Neural progenitor cell (in vitro differentiated cells): ENCODE measurements around the gene NAPG. TPM values are rescaled to one million over a fixed set of nuclear protein-coding genes. Genes with fewer than 3 reads are reported as not detected.

ENCODE experiments used
- DNase-seq: peaks from one replicate; pipeline ENCODE4 v3.0.0-alpha.2; 2016; ENCODE audit warnings: low spot score
- H2AFZ ChIP-seq: fragments of 200-600 bp; sonication (generic); replicated peaks from 2 replicates; pipeline ENCODE4 v1.6.1; 2016; ENCODE audit warnings: antibody characterized with exemption
- H3F3A ChIP-seq: fragments of 200-600 bp; sonication (generic); 2 replicates; pipeline ENCODE4 v1.6.1; 2016; ENCODE audit warnings: antibody characterized with exemption, low read depth
- H3K27ac ChIP-seq: fragments of 200-600 bp; sonication (generic); 2 replicates; pipeline ENCODE4 v1.5.1; 2016; ENCODE audit warnings: mild to moderate bottlenecking
- H3K27me3 ChIP-seq: fragments of 200-600 bp; sonication (generic); 2 replicates; pipeline ENCODE4 v1.6.1; 2016; ENCODE audit warnings: mild to moderate bottlenecking, moderate library complexity
- H3K36me3 ChIP-seq: fragments of 200-600 bp; sonication (generic); 2 replicates; pipeline ENCODE4 v1.5.1; 2016
- H3K4me1 ChIP-seq: fragments of 200-600 bp; sonication (generic); 2 replicates; pipeline ENCODE4 v1.6.1; 2016; ENCODE audit warnings: mixed run types
- H3K4me2 ChIP-seq: fragments of 200-600 bp; sonication (generic); 2 replicates; pipeline ENCODE4 v1.6.1; 2016
- H3K4me3 ChIP-seq: fragments of 200-600 bp; sonication (generic); 2 replicates; pipeline ENCODE4 v1.5.1; 2016
- H3K79me2 ChIP-seq: fragments of 200-600 bp; sonication (generic); 2 replicates; pipeline ENCODE4 v1.6.1; 2016; ENCODE audit warnings: low read depth
- H3K9ac ChIP-seq: fragments of 200-600 bp; sonication (generic); 2 replicates; pipeline ENCODE4 v1.6.1; 2016
- H3K9me3 ChIP-seq: fragments of 200-600 bp; sonication (generic); 2 replicates; pipeline ENCODE4 v1.5.1; 2016; ENCODE audit warnings: low read depth
- H4K20me1 ChIP-seq: fragments of 200-600 bp; sonication (generic); 2 replicates; pipeline ENCODE4 v1.6.1; 2016; ENCODE audit warnings: low read depth
- H3K27ac Mint-ChIP-seq: 3 replicates; pipeline ENCODE4 v1.8.0; 2021; ENCODE audit warnings: mixed read lengths
- H3K27me3 Mint-ChIP-seq: 2 replicates; pipeline ENCODE4 v1.8.0; 2022; ENCODE audit warnings: low read depth, mild to moderate bottlenecking, inconsistent platforms, moderate library complexity, mixed read lengths; ENCODE audit not compliant: insufficient read depth
- H3K36me3 Mint-ChIP-seq: 3 replicates; pipeline ENCODE4 v1.8.0; 2021; ENCODE audit warnings: mixed read lengths
- H3K4me1 Mint-ChIP-seq: 3 replicates; pipeline ENCODE4 v1.8.0; 2021; ENCODE audit warnings: mixed read lengths
- H3K4me3 Mint-ChIP-seq: 3 replicates; pipeline ENCODE4 v1.8.0; 2021; ENCODE audit warnings: mild to moderate bottlenecking, moderate library complexity, mixed read lengths
- H3K9me3 Mint-ChIP-seq: 3 replicates; pipeline ENCODE4 v1.8.0; 2020; ENCODE audit warnings: mixed read lengths
- EZH2 ChIP-seq: fragments of 200-600 bp; sonication (generic); IDR thresholded peaks from 2 replicates; pipeline ENCODE4 v1.6.1; 2017; ENCODE audit warnings: antibody characterized with exemption, mild to moderate bottlenecking, moderate library complexity
- EZH2phosphoT487 ChIP-seq: fragments of 200-600 bp; sonication (generic); IDR thresholded peaks from 2 replicates; pipeline ENCODE4 v1.6.1; 2017; ENCODE audit warnings: antibody characterized with exemption
- total RNA-seq: library from RNA; depleted of rRNA; stranded (reverse); fragments of >200 nt; gene quantifications from 2 replicates; pipeline ENCODE4 v1.2.3, GENCODE V29; 2015; ENCODE audit warnings: low replicate concordance
- TF ChIP-seq, protein P1 (sequence below): fragments of 200-600 bp; sonication (generic); IDR thresholded peaks from 2 replicates; pipeline ENCODE4 v1.5.1; 2017; ENCODE audit warnings: antibody characterized with exemption, mild to moderate bottlenecking

The NAPG gene
- total RNA-seq, 1 donor from 2014 or later, result 56.6 TPM

DNA sequence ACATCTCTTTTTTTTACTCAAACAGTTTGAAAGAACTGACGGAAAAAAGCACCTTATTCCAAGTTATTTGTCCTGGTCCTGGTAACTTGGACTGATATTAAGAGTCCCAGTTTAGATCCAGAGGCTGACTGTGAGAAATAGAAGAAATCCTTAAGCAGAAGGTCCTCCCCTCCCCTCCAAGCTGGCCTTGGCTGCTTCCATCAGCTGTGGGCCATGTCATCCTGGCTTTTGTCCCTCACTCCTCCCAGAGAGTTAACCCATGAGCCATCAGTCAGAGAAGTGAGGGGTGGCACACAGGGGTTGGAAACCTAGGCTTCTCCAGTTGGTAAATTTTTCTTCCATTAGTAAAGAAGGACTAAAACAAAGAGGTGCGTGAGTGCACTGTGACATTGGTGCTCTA lies 9.7 kb upstream of the NAPG start:
- no peak overlapping the region for H3K4me3 ChIP-seq
- H4K20me1 ChIP-seq, result no peaks in the 10 kb centered on the region
- no peak overlapping the region for H3K27ac Mint-ChIP-seq
- H2AFZ ChIP-seq, result no peak overlapping the region
- no peak for TF ChIP-seq EZH2phosphoT487
- TF ChIP-seq, protein P1, sequence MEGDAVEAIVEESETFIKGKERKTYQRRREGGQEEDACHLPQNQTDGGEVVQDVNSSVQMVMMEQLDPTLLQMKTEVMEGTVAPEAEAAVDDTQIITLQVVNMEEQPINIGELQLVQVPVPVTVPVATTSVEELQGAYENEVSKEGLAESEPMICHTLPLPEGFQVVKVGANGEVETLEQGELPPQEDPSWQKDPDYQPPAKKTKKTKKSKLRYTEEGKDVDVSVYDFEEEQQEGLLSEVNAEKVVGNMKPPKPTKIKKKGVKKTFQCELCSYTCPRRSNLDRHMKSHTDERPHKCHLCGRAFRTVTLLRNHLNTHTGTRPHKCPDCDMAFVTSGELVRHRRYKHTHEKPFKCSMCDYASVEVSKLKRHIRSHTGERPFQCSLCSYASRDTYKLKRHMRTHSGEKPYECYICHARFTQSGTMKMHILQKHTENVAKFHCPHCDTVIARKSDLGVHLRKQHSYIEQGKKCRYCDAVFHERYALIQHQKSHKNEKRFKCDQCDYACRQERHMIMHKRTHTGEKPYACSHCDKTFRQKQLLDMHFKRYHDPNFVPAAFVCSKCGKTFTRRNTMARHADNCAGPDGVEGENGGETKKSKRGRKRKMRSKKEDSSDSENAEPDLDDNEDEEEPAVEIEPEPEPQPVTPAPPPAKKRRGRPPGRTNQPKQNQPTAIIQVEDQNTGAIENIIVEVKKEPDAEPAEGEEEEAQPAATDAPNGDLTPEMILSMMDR, result no peak
- TF ChIP-seq EZH2, result no peak
- H3K27ac ChIP-seq, result no peak overlapping the region
- peaks cover 30% of the 10 kb centered on the region for H3K4me1 Mint-ChIP-seq
- no peaks in the 10 kb centered on the region for H3K79me2 ChIP-seq
- peaks cover 9% of the 10 kb centered on the region for H3K36me3 Mint-ChIP-seq
- no peak overlapping the region for H3K9ac ChIP-seq
- H3K4me1 ChIP-seq, result no peaks in the 10 kb centered on the region
- DNase-seq, result no peak
- no peaks in the 10 kb centered on the region for H3K27me3 Mint-ChIP-seq
- H3F3A ChIP-seq, result no peaks in the 10 kb centered on the region
- H3K9me3 ChIP-seq, result no peaks in the 10 kb centered on the region
- no peak overlapping the region for H3K4me2 ChIP-seq
- peaks cover 14% of the 10 kb centered on the region for H3K9me3 Mint-ChIP-seq
- no peak overlapping the region for H3K4me3 Mint-ChIP-seq
- no peaks in the 10 kb centered on the region for H3K36me3 ChIP-seq
- H3K27me3 ChIP-seq, result no peaks in the 10 kb centered on the region

DNA sequence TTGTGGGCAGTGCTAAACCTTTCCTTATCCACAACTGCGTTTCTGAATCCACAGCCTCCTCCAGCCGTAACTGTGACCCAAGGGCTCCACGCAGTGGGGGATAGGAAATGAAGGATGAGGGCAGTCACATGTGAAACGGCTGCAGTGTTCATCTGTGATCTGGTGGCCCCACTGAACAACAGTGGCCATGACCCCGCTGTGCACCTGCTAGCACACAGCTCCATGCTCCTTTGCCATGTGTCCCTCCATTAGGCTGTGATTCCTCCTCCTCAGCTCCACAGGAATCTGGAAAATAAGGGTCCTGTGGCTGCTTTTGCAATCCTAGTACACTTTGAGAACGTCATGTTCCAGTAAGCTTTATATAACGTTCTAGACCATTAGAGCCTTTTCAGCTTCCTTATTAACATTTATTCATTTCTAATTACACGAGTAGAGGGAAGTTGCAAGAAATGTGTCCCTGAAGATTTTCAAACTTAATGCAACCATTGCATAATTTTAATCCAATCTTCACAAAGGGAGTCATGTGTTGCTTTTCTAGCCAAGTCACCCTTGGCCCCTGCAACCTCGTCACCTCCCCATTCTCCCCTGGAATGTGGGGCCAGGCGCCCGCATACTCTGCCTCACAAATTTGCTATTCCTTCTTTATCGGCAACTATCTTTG lies 7.1 kb upstream of the NAPG start:
- H3K4me3 Mint-ChIP-seq, result no peak overlapping the region
- H2AFZ ChIP-seq, result no peak overlapping the region
- H3K9me3 Mint-ChIP-seq, result peaks cover 14% of the 10 kb centered on the region
- H3K79me2 ChIP-seq, result no peaks in the 10 kb centered on the region
- TF ChIP-seq EZH2phosphoT487 (no peak), EZH2 (no peak)
- TF ChIP-seq, protein P1, result peak; percentile 39
- peak; percentile 43 for DNase-seq
- H3K4me1 ChIP-seq, result no peaks in the 10 kb centered on the region
- H3K27ac Mint-ChIP-seq, result peak overlapping the region; percentile 65
- no peak overlapping the region for H3K27ac ChIP-seq
- H3K9ac ChIP-seq, result no peak overlapping the region
- no peaks in the 10 kb centered on the region for H4K20me1 ChIP-seq
- H3K27me3 Mint-ChIP-seq, result peaks cover 3% of the 10 kb centered on the region
- peaks cover 9% of the 10 kb centered on the region for H3K36me3 Mint-ChIP-seq
- no peaks in the 10 kb centered on the region for H3K36me3 ChIP-seq
- H3K4me1 Mint-ChIP-seq, result peaks cover 38% of the 10 kb centered on the region
- peaks cover 5% of the 10 kb centered on the region for H3K27me3 ChIP-seq
- H3K4me2 ChIP-seq, result no peak overlapping the region
- H3F3A ChIP-seq, result no peaks in the 10 kb centered on the region
- H3K4me3 ChIP-seq, result no peak overlapping the region
- H3K9me3 ChIP-seq, result no peaks in the 10 kb centered on the region

DNA sequence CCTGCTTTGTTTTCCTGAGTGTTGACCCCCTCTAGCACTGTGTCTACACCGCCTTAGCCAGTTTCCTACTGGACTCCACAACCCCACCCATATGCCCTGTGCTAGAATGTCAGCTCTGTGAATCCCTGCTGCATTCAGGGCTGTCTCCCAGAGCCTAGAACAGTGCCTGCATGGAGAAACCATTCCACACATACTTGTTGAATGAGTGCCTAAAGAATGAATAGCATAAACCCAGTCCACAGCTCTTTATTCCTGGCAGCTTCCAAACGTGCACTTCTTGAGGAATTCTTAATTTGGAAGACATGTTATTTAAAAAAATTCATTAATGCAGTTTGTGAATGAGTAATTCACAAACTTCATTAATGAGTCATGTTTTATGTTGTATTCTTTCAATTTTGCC lies 6.5 kb upstream of the NAPG start:
- Mint-ChIP-seq H3K9me3 (peaks cover 14% of the 10 kb centered on the region), H3K27ac (peak overlapping the region; percentile 65), H3K4me1 (peaks cover 34% of the 10 kb centered on the region), H3K27me3 (peaks cover 3% of the 10 kb centered on the region), H3K4me3 (no peak overlapping the region), H3K36me3 (peaks cover 9% of the 10 kb centered on the region)
- no peak overlapping the region for H3K27ac ChIP-seq
- no peak overlapping the region for H3K4me2 ChIP-seq
- H3K9me3 ChIP-seq, result no peaks in the 10 kb centered on the region
- H3F3A ChIP-seq, result no peaks in the 10 kb centered on the region
- H3K4me3 ChIP-seq, result no peak overlapping the region
- TF ChIP-seq EZH2phosphoT487 (no peak), EZH2 (no peak)
- TF ChIP-seq, protein P1, result no peak
- H2AFZ ChIP-seq, result no peak overlapping the region
- no peak for DNase-seq
- no peaks in the 10 kb centered on the region for H3K79me2 ChIP-seq
- no peaks in the 10 kb centered on the region for H4K20me1 ChIP-seq
- H3K27me3 ChIP-seq, result peaks cover 5% of the 10 kb centered on the region
- no peaks in the 10 kb centered on the region for H3K4me1 ChIP-seq
- H3K36me3 ChIP-seq, result no peaks in the 10 kb centered on the region
- no peak overlapping the region for H3K9ac ChIP-seq
